Activated naive CD8-positive, alpha-beta T cell treated with anti-CD3 and anti-CD28 coated beads for 36 hours (primary cell): ENCODE data around the gene SCAANT1. TPM values are rescaled to one million over a fixed set of nuclear protein-coding genes. Genes with fewer than 3 reads are reported as not detected.
A peak's percentile ranks its signal among the peaks of the same experiment; 100 is the strongest.

Source experiments
- DNase-seq: peaks from one replicate; pipeline ENCODE4 v3.0.0; 2021
- H3K27ac Mint-ChIP-seq: one replicate; pipeline ENCODE4 v1.8.0; 2022; ENCODE audit warnings: mild to moderate bottlenecking, moderate library complexity, mixed read lengths
- H3K27me3 Mint-ChIP-seq: one replicate; pipeline ENCODE4 v1.8.0; 2022; ENCODE audit warnings: mild to moderate bottlenecking, mixed read lengths
- H3K36me3 Mint-ChIP-seq: one replicate; pipeline ENCODE4 v1.8.0; 2021; ENCODE audit warnings: mild to moderate bottlenecking, mixed read lengths
- H3K4me1 Mint-ChIP-seq: one replicate; pipeline ENCODE4 v1.8.0; 2021; ENCODE audit warnings: mixed read lengths
- H3K4me3 Mint-ChIP-seq: one replicate; pipeline ENCODE4 v1.8.0; 2022; ENCODE audit warnings: mild to moderate bottlenecking, moderate library complexity, mixed read lengths
- H3K9me3 Mint-ChIP-seq: one replicate; pipeline ENCODE4 v1.8.0; 2022; ENCODE audit warnings: mixed read lengths
- total RNA-seq, 2 experiments: library from RNA; stranded (reverse); gene quantifications; one replicate each; pipeline ENCODE4 v1.2.3, GENCODE V29; 2021

The SCAANT1 gene
- total RNA-seq, 2 experiments from 2014 or later = not detected

- Mint-ChIP-seq H3K27me3 (no peaks in the 10 kb centered on the region), H3K9me3 (no peaks in the 10 kb centered on the region), H3K27ac (peak overlapping the region; percentile 40), H3K4me1 (peaks cover 51% of the 10 kb centered on the region), H3K4me3 (no peak overlapping the region), H3K36me3 (peaks cover 47% of the 10 kb centered on the region)
- no peak for DNase-seq
Observed at GRCh38 chr3:63943678-63944077, 31.5 kb upstream of the SCAANT1 start.

GRCh38 chr3:63942528-63942927 lies 30.3 kb upstream of the SCAANT1 start:
- Mint-ChIP-seq H3K27me3 (no peaks in the 10 kb centered on the region), H3K9me3 (no peaks in the 10 kb centered on the region), H3K36me3 (peaks cover 46% of the 10 kb centered on the region), H3K27ac (no peak overlapping the region), H3K4me3 (no peak overlapping the region), H3K4me1 (peaks cover 53% of the 10 kb centered on the region)
- no peak for DNase-seq

GRCh38 chr3:63940389-63940757 lies 28.2 kb upstream of the SCAANT1 start:
- Mint-ChIP-seq H3K36me3 (peaks cover 41% of the 10 kb centered on the region), H3K9me3 (no peaks in the 10 kb centered on the region), H3K4me3 (no peak overlapping the region), H3K4me1 (peaks cover 45% of the 10 kb centered on the region), H3K27me3 (no peaks in the 10 kb centered on the region), H3K27ac (no peak overlapping the region)
- no peak for DNase-seq

- H3K27ac Mint-ChIP-seq = no peak overlapping the region
- peaks cover 52% of the 10 kb centered on the region for H3K4me1 Mint-ChIP-seq
- H3K4me3 Mint-ChIP-seq = no peak overlapping the region
Observed at GRCh38 chr3:63937661-63938651, 25.8 kb upstream of the SCAANT1 start.

GRCh38 chr3:63936925-63937324 lies 24.7 kb upstream of the SCAANT1 start:
- Mint-ChIP-seq H3K9me3 (no peaks in the 10 kb centered on the region), H3K4me3 (no peak overlapping the region), H3K4me1 (peaks cover 58% of the 10 kb centered on the region), H3K36me3 (peaks cover 33% of the 10 kb centered on the region), H3K27me3 (no peaks in the 10 kb centered on the region), H3K27ac (no peak overlapping the region)
- no peak for DNase-seq

More at GRCh38 chr3:63937661-63938651, 25.8 kb upstream of the SCAANT1 start:
- no peaks in the 10 kb centered on the region for H3K9me3 Mint-ChIP-seq
- peaks cover 31% of the 10 kb centered on the region for H3K36me3 Mint-ChIP-seq
- H3K27me3 Mint-ChIP-seq = no peaks in the 10 kb centered on the region
- no peak for DNase-seq

- peaks cover 32% of the 10 kb centered on the region for H3K36me3 Mint-ChIP-seq
- peak overlapping the region; percentile 9 for H3K4me3 Mint-ChIP-seq
- peaks cover 63% of the 10 kb centered on the region for H3K4me1 Mint-ChIP-seq
- no peaks in the 10 kb centered on the region for H3K27me3 Mint-ChIP-seq
- DNase-seq = peak; percentile 10
- H3K27ac Mint-ChIP-seq = peak overlapping the region; percentile 58
- no peaks in the 10 kb centered on the region for H3K9me3 Mint-ChIP-seq
Observed at GRCh38 chr3:63934041-63934866, 22.1 kb upstream of the SCAANT1 start.

- Mint-ChIP-seq H3K27me3 (no peaks in the 10 kb centered on the region), H3K9me3 (no peaks in the 10 kb centered on the region), H3K4me3 (no peak overlapping the region), H3K36me3 (peaks cover 29% of the 10 kb centered on the region), H3K4me1 (peaks cover 59% of the 10 kb centered on the region), H3K27ac (peak overlapping the region; percentile 58)
- no peak for DNase-seq
Observed at GRCh38 chr3:63933459-63933858, 21.3 kb upstream of the SCAANT1 start.

- Mint-ChIP-seq H3K36me3 (peaks cover 29% of the 10 kb centered on the region), H3K4me1 (peaks cover 54% of the 10 kb centered on the region), H3K4me3 (no peak overlapping the region), H3K27ac (no peak overlapping the region), H3K27me3 (no peaks in the 10 kb centered on the region), H3K9me3 (no peaks in the 10 kb centered on the region)
- no peak for DNase-seq
Observed at GRCh38 chr3:63932509-63933212, 20.5 kb upstream of the SCAANT1 start.

GRCh38 chr3:63931290-63931689 lies 19.1 kb upstream of the SCAANT1 start:
- Mint-ChIP-seq H3K4me1 (peaks cover 45% of the 10 kb centered on the region), H3K27me3 (no peaks in the 10 kb centered on the region), H3K4me3 (no peak overlapping the region), H3K9me3 (no peaks in the 10 kb centered on the region), H3K27ac (no peak overlapping the region), H3K36me3 (peaks cover 30% of the 10 kb centered on the region)
- DNase-seq = no peak

- Mint-ChIP-seq H3K27ac (no peak overlapping the region), H3K4me1 (peaks cover 33% of the 10 kb centered on the region), H3K9me3 (no peaks in the 10 kb centered on the region), H3K4me3 (no peak overlapping the region), H3K27me3 (no peaks in the 10 kb centered on the region), H3K36me3 (peaks cover 48% of the 10 kb centered on the region)
- DNase-seq = no peak
Observed at GRCh38 chr3:63927422-63928280, 15.5 kb upstream of the SCAANT1 start.

GRCh38 chr3:63926309-63926708 lies 14.1 kb upstream of the SCAANT1 start:
- Mint-ChIP-seq H3K27ac (no peak overlapping the region), H3K9me3 (no peaks in the 10 kb centered on the region), H3K4me1 (peaks cover 30% of the 10 kb centered on the region), H3K27me3 (no peaks in the 10 kb centered on the region), H3K36me3 (peaks cover 54% of the 10 kb centered on the region), H3K4me3 (no peak overlapping the region)
- no peak for DNase-seq

GRCh38 chr3:63922491-63923199 lies 10.5 kb upstream of the SCAANT1 start:
- Mint-ChIP-seq H3K36me3 (peaks cover 65% of the 10 kb centered on the region), H3K4me3 (no peak overlapping the region), H3K27ac (no peak overlapping the region), H3K27me3 (no peaks in the 10 kb centered on the region), H3K4me1 (peaks cover 36% of the 10 kb centered on the region), H3K9me3 (no peaks in the 10 kb centered on the region)
- no peak for DNase-seq

GRCh38 chr3:63921741-63922482 lies 9.7 kb upstream of the SCAANT1 start:
- H3K4me3 Mint-ChIP-seq = no peak overlapping the region
- DNase-seq = no peak
- peaks cover 38% of the 10 kb centered on the region for H3K4me1 Mint-ChIP-seq
- H3K9me3 Mint-ChIP-seq = no peaks in the 10 kb centered on the region
- H3K36me3 Mint-ChIP-seq = peaks cover 70% of the 10 kb centered on the region
- no peaks in the 10 kb centered on the region for H3K27me3 Mint-ChIP-seq
- H3K27ac Mint-ChIP-seq = no peak overlapping the region
